SU-DHL-6 (cell line): Measurements from ENCODE around the gene SNTB2.
A peak's percentile ranks its signal among the peaks of the same experiment; 100 is the strongest.

ENCODE experiments used
- H2AFZ ChIP-seq: fragments of 200-600 bp; sonication (generic); 2 replicates; pipeline ENCODE4 v1.6.1; 2014; ENCODE audit warnings: low read depth, mild to moderate bottlenecking, moderate library complexity, mixed read lengths, antibody characterized with exemption, low read length; ENCODE audit not compliant: severe bottlenecking
- H3F3A ChIP-seq: fragments of 200-600 bp; shearing (Covaris generic); 2 replicates; pipeline ENCODE4 v1.6.0; 2016; ENCODE audit warnings: antibody characterized with exemption, mild to moderate bottlenecking; ENCODE audit not compliant: insufficient read depth
- H3K27ac ChIP-seq: fragments of 200-600 bp; sonication (generic); 2 replicates; pipeline ENCODE4 v1.5.1; 2016; ENCODE audit warnings: low read depth, mild to moderate bottlenecking, low read length, moderate library complexity, mixed read lengths
- H3K27me3 ChIP-seq: fragments of 200-600 bp; sonication (generic), shearing (Covaris generic); 2 replicates; pipeline ENCODE4 v1.6.0; 2014; ENCODE audit warnings: mild to moderate bottlenecking, low read length
- H3K36me3 ChIP-seq: fragments of 200-600 bp; sonication (generic); 2 replicates; pipeline ENCODE4 v1.6.1; 2014; ENCODE audit warnings: mild to moderate bottlenecking, low read length, mixed read lengths
- H3K4me2 ChIP-seq: fragments of 300-600, 200-600 bp; shearing (Covaris generic), sonication (generic); 2 replicates; pipeline ENCODE4 v1.6.0; 2014; ENCODE audit warnings: low read length, low read depth, mild to moderate bottlenecking; ENCODE audit not compliant: poor library complexity, severe bottlenecking
- H3K4me3 ChIP-seq: fragments of 200-600 bp; sonication (generic); 2 replicates; pipeline ENCODE4 v1.5.1; 2014; ENCODE audit warnings: antibody characterized with exemption, low read length, mild to moderate bottlenecking, mixed read lengths; ENCODE audit not compliant: insufficient read depth, poor library complexity, severe bottlenecking
- H3K79me2 ChIP-seq: fragments of 200-600 bp; sonication (generic); 2 replicates; pipeline ENCODE4 v1.6.1; 2014; ENCODE audit warnings: mild to moderate bottlenecking, low read length, moderate library complexity; ENCODE audit not compliant: insufficient read depth
- H3K9ac ChIP-seq: fragments of 200-600 bp; sonication (generic); 2 replicates; pipeline ENCODE4 v1.7.0; 2014; ENCODE audit warnings: mild to moderate bottlenecking, low read length
- H3K9me2 ChIP-seq: fragments of 200-600 bp; sonication (generic); replicated peaks from 2 replicates; pipeline ENCODE4 v1.6.1; 2014; ENCODE audit warnings: low read length; ENCODE audit not compliant: insufficient read depth
- H3K9me3 ChIP-seq: fragments of 200-600 bp; sonication (generic); 2 replicates; pipeline ENCODE4 v1.6.1; 2014; ENCODE audit warnings: low read length, mixed read lengths; ENCODE audit not compliant: insufficient read depth
- H4K20me1 ChIP-seq: fragments of 200-600 bp; sonication (generic); 2 replicates; pipeline ENCODE4 v1.6.1; 2014; ENCODE audit warnings: low read depth, mild to moderate bottlenecking, antibody characterized with exemption, low read length, moderate library complexity, mixed read lengths
- CTCF ChIP-seq: fragments of 200-600 bp; sonication (generic); IDR thresholded peaks from one replicate; pipeline ENCODE4 v1.5.1; 2017; ENCODE audit warnings: antibody characterized with exemption, mild to moderate bottlenecking, low read length, moderate library complexity; ENCODE audit not compliant: insufficient read depth, poor library complexity, severe bottlenecking
- EZH2phosphoT487 ChIP-seq: fragments of 200-600 bp; sonication (generic), shearing (Covaris generic); conservative IDR thresholded peaks from 2 replicates; pipeline ENCODE4 v1.6.1; 2018; ENCODE audit warnings: mild to moderate bottlenecking, antibody characterized with exemption, low read length, moderate library complexity, mixed read lengths

SNTB2 gene

GRCh38 chr16:69150146-69150865 lies 36.7 kb upstream of the SNTB2 start:
- TF ChIP-seq CTCF: peak; percentile 80
- TF ChIP-seq EZH2phosphoT487: no peak
- Histone ChIP-seq H3K4me3 (no peak overlapping the region), H3K9ac (no peak overlapping the region), H3K79me2 (peaks cover 10% of the 10 kb centered on the region; the same call in 1 of the 2 replicates), H3K36me3 (peaks cover 32% of the 10 kb centered on the region), H3K4me2 (no peak overlapping the region), H2AFZ (no peak overlapping the region), H3F3A (no peaks in the 10 kb centered on the region), H4K20me1 (no peaks in the 10 kb centered on the region; the same call in 1 of the 2 replicates), H3K9me3 (no peaks in the 10 kb centered on the region), H3K9me2 (no peaks in the 10 kb centered on the region), H3K27ac (no peak overlapping the region), H3K27me3 (no peaks in the 10 kb centered on the region)

GRCh38 chr16:69157196-69157595 lies 29.8 kb upstream of the SNTB2 start:
- TF ChIP-seq CTCF (no peak), EZH2phosphoT487 (no peak)
- no peak overlapping the region for H3K27ac ChIP-seq
- no peaks in the 10 kb centered on the region for H3K27me3 ChIP-seq
- no peak overlapping the region for H3K9ac ChIP-seq
- H2AFZ ChIP-seq: no peak overlapping the region
- no peaks in the 10 kb centered on the region for H3F3A ChIP-seq
- no peak overlapping the region for H3K4me3 ChIP-seq
- no peaks in the 10 kb centered on the region for H3K79me2 ChIP-seq
- H3K36me3 ChIP-seq: peaks cover 46% of the 10 kb centered on the region
- no peaks in the 10 kb centered on the region for H3K9me2 ChIP-seq
- H4K20me1 ChIP-seq: no peaks in the 10 kb centered on the region
- no peaks in the 10 kb centered on the region for H3K9me3 ChIP-seq
- H3K4me2 ChIP-seq: no peak overlapping the region

GRCh38 chr16:69160192-69160591 lies 26.8 kb upstream of the SNTB2 start:
- Histone ChIP-seq H3K36me3 (peaks cover 42% of the 10 kb centered on the region), H4K20me1 (no peaks in the 10 kb centered on the region), H2AFZ (no peak overlapping the region), H3K27me3 (no peaks in the 10 kb centered on the region), H3K9ac (no peak overlapping the region), H3K27ac (no peak overlapping the region), H3F3A (no peaks in the 10 kb centered on the region), H3K4me2 (no peak overlapping the region), H3K79me2 (no peaks in the 10 kb centered on the region), H3K9me3 (no peaks in the 10 kb centered on the region), H3K4me3 (no peak overlapping the region), H3K9me2 (no peaks in the 10 kb centered on the region)
- TF ChIP-seq EZH2phosphoT487 (no peak), CTCF (no peak)
